HG02870 (cell line): Measurements from ENCODE around the gene NME7.
"Not testable (repeated sequence)": the region's sequence is repeated elsewhere in the genome, so short reads cannot be mapped to it uniquely, and the experiment has no call there.

Experiments
- ATAC-seq: cut with Tn5 transposase; IDR thresholded peaks from one replicate; pipeline ENCODE4 v1.9.1; 2021; ENCODE audit warnings: mild to moderate bottlenecking, moderate library complexity; ENCODE audit not compliant: unreplicated experiment

The NME7 gene

GRCh38 chr1:169240449-169241232 lies 127.0 kb downstream of the NME7 start:
- ATAC-seq: no peak

- ATAC-seq: no peak
Observed at GRCh38 chr1:169236880-169237279, 130.7 kb downstream of the NME7 start.

- no peak for ATAC-seq
Observed at GRCh38 chr1:169236143-169236542, 131.5 kb downstream of the NME7 start.

GRCh38 chr1:169235568-169235967 lies 132.0 kb downstream of the NME7 start:
- no peak for ATAC-seq

- ATAC-seq: no peak
Observed at GRCh38 chr1:169234780-169235179, 132.8 kb downstream of the NME7 start.

- no peak for ATAC-seq
Observed at GRCh38 chr1:169217636-169218035, 150.0 kb downstream of the NME7 start.

GRCh38 chr1:169214598-169214997 lies 153.0 kb downstream of the NME7 start:
- ATAC-seq: no peak

GRCh38 chr1:169212088-169212487 lies 155.5 kb downstream of the NME7 start:
- no peak for ATAC-seq

GRCh38 chr1:169207797-169208520 lies 159.6 kb downstream of the NME7 start:
- no peak for ATAC-seq

- no peak for ATAC-seq
Observed at GRCh38 chr1:169204157-169204556, 163.4 kb downstream of the NME7 start.

GRCh38 chr1:169202791-169203665 lies 164.6 kb downstream of the NME7 start:
- no peak for ATAC-seq

- no peak for ATAC-seq
Observed at GRCh38 chr1:169201084-169201619, 166.4 kb downstream of the NME7 start.

- ATAC-seq: no peak
Observed at GRCh38 chr1:169200319-169200718, 167.3 kb downstream of the NME7 start.

- no peak for ATAC-seq
Observed at GRCh38 chr1:169196581-169196980, 171.0 kb downstream of the NME7 start.

- no peak for ATAC-seq
Observed at GRCh38 chr1:169196161-169196560, 171.4 kb downstream of the NME7 start.

GRCh38 chr1:169193191-169193850 lies 174.3 kb downstream of the NME7 start:
- ATAC-seq: no peak

- ATAC-seq: no peak
Observed at GRCh38 chr1:169186106-169186505, 181.5 kb downstream of the NME7 start.

- ATAC-seq: no peak
Observed at GRCh38 chr1:169184812-169185211, 182.8 kb downstream of the NME7 start.

- no peak for ATAC-seq
Observed at GRCh38 chr1:169180174-169180573, 187.4 kb downstream of the NME7 start.

- not testable (repeated sequence) for ATAC-seq
Observed at GRCh38 chr1:169179431-169179830, 188.2 kb downstream of the NME7 start.

GRCh38 chr1:169175461-169175860 lies 192.1 kb downstream of the NME7 start:
- no peak for ATAC-seq
